ENCODE measurements around the gene SSBP3. TPM values are rescaled to one million over a fixed set of nuclear protein-coding genes. Genes with fewer than 3 reads are reported as not detected.

SSBP3 gene
- total RNA-seq, 3 donors from 2014 or later: 21.3 to 28.0 (median 25.6) TPM

DNA sequence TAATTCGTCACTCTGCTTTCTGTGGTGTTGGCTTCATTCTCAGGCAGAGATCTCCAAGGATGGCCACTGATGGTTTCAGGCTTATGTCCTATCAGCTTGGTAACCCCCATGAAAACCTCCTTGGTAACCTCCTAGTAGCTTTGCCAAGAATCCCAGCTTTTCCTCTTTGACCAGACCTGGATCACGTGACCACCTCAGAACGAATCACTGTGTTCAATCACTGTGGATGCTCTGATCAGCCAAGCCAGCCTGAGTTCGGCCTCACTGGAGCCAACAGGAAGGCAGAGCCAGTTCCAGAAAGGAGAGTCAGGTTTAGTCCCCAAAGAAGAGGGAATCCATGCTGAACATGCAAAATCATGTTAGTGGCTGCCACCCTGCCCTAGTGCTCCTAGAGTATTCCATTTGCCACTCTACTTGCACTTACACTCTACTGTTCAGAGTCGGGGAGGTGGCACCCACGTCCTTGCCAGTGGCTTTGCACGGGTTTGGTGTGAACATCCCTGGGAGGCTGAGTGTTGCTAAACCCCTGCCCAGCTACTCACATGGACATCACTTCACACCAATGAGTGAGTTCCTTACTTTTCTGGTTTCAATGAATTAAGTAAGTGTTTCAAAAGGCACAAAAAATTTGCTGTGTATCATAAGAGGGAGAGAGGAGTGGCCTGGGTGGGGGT, 33.5 kb upstream of the SSBP3 start:
- Histone ChIP-seq H3K36me3 (no peaks in the 10 kb centered on the region), H3K4me1 (no peaks in the 10 kb centered on the region), H3K9me3 (no peaks in the 10 kb centered on the region), H3K27me3 (no peaks in the 10 kb centered on the region), H3K27ac (no peak overlapping the region), H3K4me3 (no peak overlapping the region)
- DNase-seq (ENCODE audit: low spot score in 2 of 2): no peak
- intact Hi-C loops (cut with DNase I; ENCODE audit: low total_unique reads): no loop called here
- TF ChIP-seq POLR2A (IDR thresholded peaks at IDR 0.05) (no peak), POLR2AphosphoS5 (IDR thresholded peaks at IDR 0.05) (no peak)
- TF ChIP-seq, protein P1, sequence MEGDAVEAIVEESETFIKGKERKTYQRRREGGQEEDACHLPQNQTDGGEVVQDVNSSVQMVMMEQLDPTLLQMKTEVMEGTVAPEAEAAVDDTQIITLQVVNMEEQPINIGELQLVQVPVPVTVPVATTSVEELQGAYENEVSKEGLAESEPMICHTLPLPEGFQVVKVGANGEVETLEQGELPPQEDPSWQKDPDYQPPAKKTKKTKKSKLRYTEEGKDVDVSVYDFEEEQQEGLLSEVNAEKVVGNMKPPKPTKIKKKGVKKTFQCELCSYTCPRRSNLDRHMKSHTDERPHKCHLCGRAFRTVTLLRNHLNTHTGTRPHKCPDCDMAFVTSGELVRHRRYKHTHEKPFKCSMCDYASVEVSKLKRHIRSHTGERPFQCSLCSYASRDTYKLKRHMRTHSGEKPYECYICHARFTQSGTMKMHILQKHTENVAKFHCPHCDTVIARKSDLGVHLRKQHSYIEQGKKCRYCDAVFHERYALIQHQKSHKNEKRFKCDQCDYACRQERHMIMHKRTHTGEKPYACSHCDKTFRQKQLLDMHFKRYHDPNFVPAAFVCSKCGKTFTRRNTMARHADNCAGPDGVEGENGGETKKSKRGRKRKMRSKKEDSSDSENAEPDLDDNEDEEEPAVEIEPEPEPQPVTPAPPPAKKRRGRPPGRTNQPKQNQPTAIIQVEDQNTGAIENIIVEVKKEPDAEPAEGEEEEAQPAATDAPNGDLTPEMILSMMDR (IDR thresholded peaks at IDR 0.05): no peak

DNA sequence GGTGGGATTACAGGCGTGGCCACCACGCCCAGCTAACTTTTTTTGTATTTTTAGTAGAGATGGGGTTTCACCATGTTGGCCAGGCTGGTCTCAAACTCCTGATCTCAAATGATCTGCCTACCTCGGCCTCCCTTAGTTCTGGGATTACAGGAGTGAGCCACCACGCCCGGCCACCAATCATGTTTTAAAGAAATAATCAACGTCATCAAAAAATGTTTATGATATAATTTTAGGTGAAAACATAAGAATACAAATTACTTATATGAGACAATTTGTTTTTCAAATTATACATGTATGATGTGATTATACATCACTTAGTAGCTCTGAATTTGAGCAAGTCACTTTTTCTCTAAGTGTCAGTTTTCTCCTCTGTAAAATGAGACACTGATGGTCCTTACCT, 31.6 kb upstream of the SSBP3 start:
- Histone ChIP-seq H3K27ac (no peak overlapping the region), H3K4me1 (no peaks in the 10 kb centered on the region), H3K4me3 (no peak overlapping the region), H3K27me3 (no peaks in the 10 kb centered on the region), H3K36me3 (no peaks in the 10 kb centered on the region), H3K9me3 (no peaks in the 10 kb centered on the region)
- no peak for DNase-seq (ENCODE audit: low spot score in 2 of 2)
- TF ChIP-seq, protein P1 (IDR thresholded peaks at IDR 0.05): no peak
- TF ChIP-seq POLR2AphosphoS5 (IDR thresholded peaks at IDR 0.05): no peak
- no peak for TF ChIP-seq POLR2A (IDR thresholded peaks at IDR 0.05)
- intact Hi-C loops (cut with DNase I; ENCODE audit: low total_unique reads): loop anchor here (1.0 kb wide), 1 partner anchor 14 kb away; no protein-coding TSS in a partner anchor

DNA sequence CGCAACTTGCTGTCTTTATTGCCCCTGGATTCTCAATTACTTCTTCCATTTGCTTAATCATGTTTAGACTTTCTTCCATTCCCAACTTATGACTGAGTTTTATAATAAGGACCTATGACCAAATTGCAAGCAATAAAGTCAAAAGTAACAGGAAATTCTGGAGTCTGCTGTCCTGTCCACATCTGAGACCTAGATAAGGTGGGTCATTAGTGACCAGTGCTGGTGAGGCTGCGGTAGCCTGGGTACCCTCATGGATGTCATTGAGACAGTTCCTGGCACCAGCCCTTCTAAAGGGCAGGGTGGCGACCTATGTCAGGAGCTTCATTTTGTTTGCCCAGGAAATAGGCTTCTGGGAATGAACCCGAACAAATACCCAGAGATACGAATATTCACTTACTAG, 30.6 kb upstream of the SSBP3 start:
- Histone ChIP-seq H3K27ac (no peak overlapping the region), H3K27me3 (no peaks in the 10 kb centered on the region), H3K9me3 (no peaks in the 10 kb centered on the region), H3K36me3 (no peaks in the 10 kb centered on the region), H3K4me3 (no peak overlapping the region), H3K4me1 (no peaks in the 10 kb centered on the region)
- no peak for DNase-seq (ENCODE audit: low spot score in 2 of 2)
- intact Hi-C loops (cut with DNase I; ENCODE audit: low total_unique reads): no loop called here
- no peak for TF ChIP-seq POLR2A (IDR thresholded peaks at IDR 0.05)
- TF ChIP-seq POLR2AphosphoS5 (IDR thresholded peaks at IDR 0.05): no peak
- TF ChIP-seq, protein P1 (IDR thresholded peaks at IDR 0.05): no peak

DNA sequence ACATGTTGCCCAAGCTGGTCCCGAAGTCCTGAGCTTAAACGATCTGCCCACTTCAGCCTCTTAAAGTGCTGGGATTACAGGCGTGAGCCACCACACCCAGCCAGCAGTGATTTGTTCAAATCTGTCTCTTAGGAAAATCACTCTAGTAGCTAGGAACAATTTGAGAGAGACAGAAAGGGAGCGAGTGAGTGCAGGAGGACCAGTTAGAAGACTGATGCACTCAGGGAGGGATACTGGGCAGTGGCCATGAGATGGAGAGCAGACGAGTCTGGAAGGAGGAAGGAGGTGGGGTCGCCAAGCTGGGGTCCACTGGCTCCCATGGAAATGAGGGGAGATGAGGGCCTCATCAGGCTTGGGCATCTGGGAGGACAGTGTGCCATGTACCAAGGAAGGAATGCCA, 23.6 kb upstream of the SSBP3 start:
- Histone ChIP-seq H3K27ac (no peak overlapping the region), H3K4me3 (no peak overlapping the region), H3K36me3 (no peaks in the 10 kb centered on the region), H3K9me3 (no peaks in the 10 kb centered on the region), H3K4me1 (no peaks in the 10 kb centered on the region), H3K27me3 (no peaks in the 10 kb centered on the region)
- DNase-seq (ENCODE audit: low spot score in 2 of 2): no peak
- TF ChIP-seq, protein P1 (IDR thresholded peaks at IDR 0.05): no peak
- no peak for TF ChIP-seq POLR2A (IDR thresholded peaks at IDR 0.05)
- no peak for TF ChIP-seq POLR2AphosphoS5 (IDR thresholded peaks at IDR 0.05)
- intact Hi-C loops (cut with DNase I; ENCODE audit: low total_unique reads): no loop called here

DNA sequence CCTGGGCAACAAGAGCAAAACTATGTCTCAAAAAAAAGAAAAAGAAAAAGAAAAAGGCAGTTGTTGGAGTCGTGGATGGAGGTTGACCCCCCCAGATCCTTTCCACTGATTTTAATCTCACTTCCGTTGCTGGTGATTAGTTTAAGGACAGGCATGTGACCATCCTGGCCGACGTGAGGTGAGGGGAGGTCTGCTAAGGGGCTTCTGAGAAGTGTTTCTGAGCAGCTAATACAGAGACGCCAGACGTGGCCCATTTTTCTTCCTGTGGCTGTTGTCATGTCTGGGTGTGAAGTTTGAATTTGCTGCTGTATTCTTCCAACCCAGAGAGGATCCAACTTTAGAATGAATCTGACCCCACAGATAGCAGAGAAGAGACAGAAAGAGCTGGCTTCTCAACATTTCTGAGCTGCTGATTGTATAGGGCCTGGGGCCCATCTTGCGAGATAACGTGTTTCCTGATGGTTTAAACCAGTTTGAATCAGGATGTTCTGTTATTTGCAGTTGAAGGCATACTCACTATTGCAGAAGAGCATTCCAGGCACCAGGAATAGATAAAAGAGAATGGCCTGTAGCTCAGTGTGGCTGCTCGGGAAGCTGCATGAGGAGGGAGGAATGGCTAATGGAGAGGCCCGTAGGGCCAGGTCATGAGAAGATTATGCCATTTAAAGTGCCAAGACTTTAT, 22.8 kb upstream of the SSBP3 start:
- TF ChIP-seq POLR2A (IDR thresholded peaks at IDR 0.05) (no peak), POLR2AphosphoS5 (IDR thresholded peaks at IDR 0.05) (no peak)
- TF ChIP-seq, protein P1 (IDR thresholded peaks at IDR 0.05): no peak
- Histone ChIP-seq H3K27ac (no peak overlapping the region), H3K4me1 (no peaks in the 10 kb centered on the region), H3K27me3 (no peaks in the 10 kb centered on the region), H3K4me3 (no peak overlapping the region), H3K9me3 (no peaks in the 10 kb centered on the region), H3K36me3 (no peaks in the 10 kb centered on the region)
- intact Hi-C loops (cut with DNase I; ENCODE audit: low total_unique reads): no loop called here
- DNase-seq (ENCODE audit: low spot score in 2 of 2): no peak

Measured in breast epithelium (tissue), 4 donors.